SK-N-SH (cell line): Measurements from ENCODE around the gene MTPN. TPM values are rescaled to one million over a fixed set of nuclear protein-coding genes. Genes with fewer than 3 reads are reported as not detected.

Experiments
- CTCF ChIA-PET: fragments of 300-600, 350-600 bp; formaldehyde crosslinking; extraction: SDS; loops from one replicate; lab custom pipeline; 2021; lab: Yijun Ruan, JAX
- POLR2A ChIA-PET: fragments of 350-600 bp; sonication (Branson Sonifier 250); formaldehyde crosslinking; extraction: SDS; loops from one replicate; lab custom pipeline; 2020; ENCODE audit warnings: antibody characterized with exemption, inconsistent platforms; lab: Yijun Ruan, JAX
- DNase-seq: peaks from one replicate; pipeline ENCODE4 v3.0.0; 2012
- H2AFZ ChIP-seq: fragments of 200-600 bp; sonication (generic); 2 replicates; pipeline ENCODE4 v1.8.1; 2016; ENCODE audit warnings: antibody characterized with exemption, mild to moderate bottlenecking, low read depth
- H3F3A ChIP-seq: fragments of 200-600 bp; sonication (generic); replicated peaks from 2 replicates; pipeline ENCODE3; 2016; ENCODE audit warnings: antibody characterized with exemption, mild to moderate bottlenecking; ENCODE audit not compliant: insufficient read depth
- H3K27ac ChIP-seq, 2 experiments: fragments of 200-500 bp in 1 of 2; fragments of 200-600 bp in 1 of 2; sonication (Bioruptor generic) in 1 of 2; sonication (generic), shearing (Covaris generic) in 1 of 2; 2 replicates each; pipeline versions ENCODE4 v1.5.1 to v1.6.1; 2014 to 2016; ENCODE audit warnings: low read depth in 2 of 2, inconsistent platforms in 1 of 2, low read length in 1 of 2, mild to moderate bottlenecking in 1 of 2, mixed read lengths in 1 of 2
- H3K27me3 ChIP-seq: fragments of 200-600 bp; sonication (generic), shearing (Covaris generic); 2 replicates; pipeline ENCODE4 v1.6.1; 2016; ENCODE audit warnings: mixed run types; ENCODE audit not compliant: insufficient read depth
- H3K36me3 ChIP-seq, 2 experiments: fragments of 200-500 bp in 1 of 2; fragments of 200-600 bp in 1 of 2; sonication (Bioruptor generic) in 1 of 2; sonication (generic) in 1 of 2; replicated peaks in 1 of 2; 2 replicates each; pipeline versions ENCODE3 to v1.5.1; 2014 to 2016; ENCODE audit warnings: low read length in 1 of 2, mild to moderate bottlenecking in 1 of 2; ENCODE audit not compliant: insufficient read depth in 2 of 2, control insufficient read depth in 1 of 2
- H3K4me1 ChIP-seq, 2 experiments: fragments of 200-500 bp in 1 of 2; fragments of 200-600 bp in 1 of 2; sonication (Bioruptor generic) in 1 of 2; sonication (generic), shearing (Covaris generic) in 1 of 2; 2 replicates each; pipeline versions ENCODE4 v1.5.1 to v1.6.1; 2014 to 2016; ENCODE audit warnings: low read depth in 1 of 2, low read length in 1 of 2, mixed run types in 1 of 2; ENCODE audit not compliant: insufficient read depth in 2 of 2, control insufficient read depth in 1 of 2
- H3K4me2 ChIP-seq: fragments of 200-600 bp; sonication (generic), shearing (Covaris generic); 2 replicates; pipeline ENCODE4 v1.6.1; 2017; ENCODE audit warnings: mixed run types
- H3K4me3 ChIP-seq, 2 experiments: fragments of 200-500 bp in 1 of 2; fragments of 200-600 bp in 1 of 2; sonication (Bioruptor generic) in 1 of 2; sonication (generic), shearing (Covaris generic) in 1 of 2; 2 replicates each; pipeline versions ENCODE4 v1.5.1 to v1.8.1; 2014 to 2016; ENCODE audit warnings: low read depth in 2 of 2, inconsistent platforms in 1 of 2, low read length in 1 of 2, mild to moderate bottlenecking in 1 of 2, mixed read lengths in 1 of 2, moderate library complexity in 1 of 2
- H3K79me2 ChIP-seq: fragments of 200-600 bp; sonication (generic); 2 replicates; pipeline ENCODE4 v1.8.1; 2017; ENCODE audit warnings: mild to moderate bottlenecking; ENCODE audit not compliant: insufficient read depth
- H3K9ac ChIP-seq: fragments of 200-600 bp; sonication (generic); 2 replicates; pipeline ENCODE4 v1.6.1; 2017; ENCODE audit warnings: mixed run types
- H3K9me2 ChIP-seq: fragments of 200-600 bp; sonication (generic); 2 replicates; pipeline ENCODE4 v1.6.1; 2017; ENCODE audit warnings: mixed run types
- H3K9me3 ChIP-seq: fragments of 200-600 bp; sonication (generic); 2 replicates; pipeline ENCODE4 v1.6.1; 2017; ENCODE audit warnings: mixed run types, mild to moderate bottlenecking, moderate library complexity
- H4K20me1 ChIP-seq: fragments of 200-600 bp; sonication (generic); 2 replicates; pipeline ENCODE4 v1.6.1; 2017; ENCODE audit warnings: mild to moderate bottlenecking, mixed run types; ENCODE audit not compliant: insufficient read depth
- FOXM1 ChIP-seq: IDR thresholded peaks from 2 replicates; pipeline ENCODE4 v1.4.0; 2012; ENCODE audit warnings: low read depth, mild to moderate bottlenecking
- RAD21 ChIP-seq: IDR thresholded peaks from 2 replicates; pipeline ENCODE4 v1.6.1; 2012; ENCODE audit warnings: mild to moderate bottlenecking, low read length
- RCOR1 ChIP-seq: fragments of 150-350 bp; IDR thresholded peaks from 2 replicates; pipeline ENCODE4 v1.6.1; 2017; ENCODE audit warnings: antibody characterized with exemption, low read length
- USF1 ChIP-seq: IDR thresholded peaks from 2 replicates; pipeline ENCODE4 v1.4.0; 2012; ENCODE audit warnings: low read depth, borderline replicate concordance
- WGBS: methylation state at CpG from one replicate; pipeline ENCODE4 v1.1.6; 2017; ENCODE audit warnings: low lambda C conversion rate; 5-methylcytosine and 5-hydroxymethylcytosine counted together
- polyA plus RNA-seq, 3 experiments: library from polyadenylated mRNA; depleted of rRNA; stranded (reverse); fragments of >200 nt; gene quantifications; 2 replicates each; pipeline ENCODE4 v1.2.3, GENCODE V29; 2012
- TF ChIP-seq, protein P1 (sequence below): IDR thresholded peaks from 2 replicates; pipeline ENCODE4; 2012
- TF ChIP-seq, protein P2 (sequence below): fragments of 200-600 bp; sonication (generic); IDR thresholded peaks from 2 replicates; pipeline ENCODE4 v1.6.1; 2017; ENCODE audit warnings: antibody characterized with exemption, mild to moderate bottlenecking, moderate library complexity

Gene MTPN
- polyA plus RNA-seq, 1 of the 3 experiments (the other 2 are of a cell fraction): 135 TPM

GRCh38 chr7:136000288-136000913 is 23.2 kb upstream of the MTPN start:
- WGBS: 41% methylated on average over 3 of the region's 3 CpGs
- POLR2A ChIA-PET: interaction anchor here (0.8 kb wide), 1 partner anchor 338 kb away, joined by 3 read pairs; the partner anchor contains the start of gene STMP1
- TF ChIP-seq RAD21: no peak

GRCh38 chr7:135998081-135998480 is 20.9 kb upstream of the MTPN start:
- H3K27me3 ChIP-seq: no peaks in the 10 kb centered on the region
- H3K79me2 ChIP-seq: no peaks in the 10 kb centered on the region
- CTCF ChIA-PET: interaction anchor here (3.2 to 4.2 kb wide), 2 partner anchors 11 to 197 kb away, joined by 15 to 33 read pairs; no protein-coding TSS in a partner anchor
- H2AFZ ChIP-seq: no peak overlapping the region
- H3K4me1 ChIP-seq: no peaks in the 10 kb centered on the region
- no peak overlapping the region for H3K4me2 ChIP-seq
- H3K9me2 ChIP-seq: no peaks in the 10 kb centered on the region
- no peak overlapping the region for H3K27ac ChIP-seq
- POLR2A ChIA-PET: no interaction called here
- no peak for DNase-seq
- no peaks in the 10 kb centered on the region for H3K9me3 ChIP-seq
- H3K4me3 ChIP-seq: no peak overlapping the region
- no peaks in the 10 kb centered on the region for H4K20me1 ChIP-seq
- H3K36me3 ChIP-seq: no peaks in the 10 kb centered on the region
- no peak overlapping the region for H3K9ac ChIP-seq
- H3F3A ChIP-seq: no peaks in the 10 kb centered on the region
- TF ChIP-seq, protein P1, sequence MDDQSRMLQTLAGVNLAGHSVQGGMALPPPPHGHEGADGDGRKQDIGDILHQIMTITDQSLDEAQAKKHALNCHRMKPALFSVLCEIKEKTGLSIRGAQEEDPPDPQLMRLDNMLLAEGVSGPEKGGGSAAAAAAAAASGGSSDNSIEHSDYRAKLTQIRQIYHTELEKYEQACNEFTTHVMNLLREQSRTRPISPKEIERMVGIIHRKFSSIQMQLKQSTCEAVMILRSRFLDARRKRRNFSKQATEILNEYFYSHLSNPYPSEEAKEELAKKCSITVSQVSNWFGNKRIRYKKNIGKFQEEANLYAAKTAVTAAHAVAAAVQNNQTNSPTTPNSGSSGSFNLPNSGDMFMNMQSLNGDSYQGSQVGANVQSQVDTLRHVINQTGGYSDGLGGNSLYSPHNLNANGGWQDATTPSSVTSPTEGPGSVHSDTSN: no peak
- TF ChIP-seq, protein P2, sequence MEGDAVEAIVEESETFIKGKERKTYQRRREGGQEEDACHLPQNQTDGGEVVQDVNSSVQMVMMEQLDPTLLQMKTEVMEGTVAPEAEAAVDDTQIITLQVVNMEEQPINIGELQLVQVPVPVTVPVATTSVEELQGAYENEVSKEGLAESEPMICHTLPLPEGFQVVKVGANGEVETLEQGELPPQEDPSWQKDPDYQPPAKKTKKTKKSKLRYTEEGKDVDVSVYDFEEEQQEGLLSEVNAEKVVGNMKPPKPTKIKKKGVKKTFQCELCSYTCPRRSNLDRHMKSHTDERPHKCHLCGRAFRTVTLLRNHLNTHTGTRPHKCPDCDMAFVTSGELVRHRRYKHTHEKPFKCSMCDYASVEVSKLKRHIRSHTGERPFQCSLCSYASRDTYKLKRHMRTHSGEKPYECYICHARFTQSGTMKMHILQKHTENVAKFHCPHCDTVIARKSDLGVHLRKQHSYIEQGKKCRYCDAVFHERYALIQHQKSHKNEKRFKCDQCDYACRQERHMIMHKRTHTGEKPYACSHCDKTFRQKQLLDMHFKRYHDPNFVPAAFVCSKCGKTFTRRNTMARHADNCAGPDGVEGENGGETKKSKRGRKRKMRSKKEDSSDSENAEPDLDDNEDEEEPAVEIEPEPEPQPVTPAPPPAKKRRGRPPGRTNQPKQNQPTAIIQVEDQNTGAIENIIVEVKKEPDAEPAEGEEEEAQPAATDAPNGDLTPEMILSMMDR: no peak
- no peak for TF ChIP-seq USF1
- no peak for TF ChIP-seq RCOR1
- no peak for TF ChIP-seq FOXM1

More at GRCh38 chr7:136000288-136000913, 23.2 kb upstream of the MTPN start:
- H3K9me2 ChIP-seq: no peaks in the 10 kb centered on the region
- H3K4me2 ChIP-seq: no peak overlapping the region
- H3K36me3 ChIP-seq: no peaks in the 10 kb centered on the region
- H3K9ac ChIP-seq: no peak overlapping the region
- H3K4me3 ChIP-seq: no peak overlapping the region
- no peaks in the 10 kb centered on the region for H3K27me3 ChIP-seq
- H4K20me1 ChIP-seq: no peaks in the 10 kb centered on the region
- H3K27ac ChIP-seq: no peak overlapping the region
- no peak overlapping the region for H2AFZ ChIP-seq
- no peaks in the 10 kb centered on the region for H3K4me1 ChIP-seq
- H3F3A ChIP-seq: no peaks in the 10 kb centered on the region
- no peaks in the 10 kb centered on the region for H3K79me2 ChIP-seq
- H3K9me3 ChIP-seq: no peaks in the 10 kb centered on the region
- CTCF ChIA-PET: interaction anchor here (0.6 to 4.2 kb wide), 5 partner anchors 9 to 327 kb away, joined by 3 to 33 read pairs (median 4); no protein-coding TSS in a partner anchor
- DNase-seq: no peak
